H1 (cell line): ENCODE measurements around the gene PCCA. TPM values are rescaled to one million over a fixed set of nuclear protein-coding genes. Genes with fewer than 3 reads are reported as not detected.

Experiments
- CTCF ChIA-PET: fragments of 300-600 bp; sonication (Branson Sonifier 250); formaldehyde crosslinking; loops from one replicate; lab custom pipeline; 2021; ENCODE audit not compliant: partially characterized antibody; lab: Charles Lee
- POLR2A ChIA-PET: fragments of 300-600 bp; sonication (Branson Sonifier 250); formaldehyde crosslinking; loops from one replicate; lab custom pipeline; 2021; ENCODE audit warnings: inconsistent platforms; ENCODE audit not compliant: partially characterized antibody; lab: Charles Lee
- DNase-seq, 2 experiments: peaks; one replicate each; pipeline versions ENCODE4 v3.0.0 to v3.0.0-alpha.2; 2010 to 2022; ENCODE audit warnings: low spot score in 2 of 2, low read depth in 1 of 2, mixed read lengths in 1 of 2
- FAIRE-seq: peaks from 2 replicates; lab custom pipeline; 2011; peaks lifted over from hg19 to GRCh38; lab: Jason Lieb, UNC
- H2AFZ ChIP-seq: 2 replicates; pipeline ENCODE4 v1.8.1; 2012; ENCODE audit warnings: low read length, inconsistent platforms
- H2AK5ac ChIP-seq: 2 replicates; pipeline ENCODE4 v1.6.1; 2013; ENCODE audit warnings: low read depth, low read length
- H2BK120ac ChIP-seq: replicated peaks from 2 replicates; pipeline ENCODE3; 2013; ENCODE audit warnings: low read depth, low read length, inconsistent platforms
- H2BK12ac ChIP-seq: 2 replicates; pipeline ENCODE4 v1.6.1; 2013; ENCODE audit warnings: low read depth, low read length
- H2BK15ac ChIP-seq: 2 replicates; pipeline ENCODE4 v1.6.1; 2013; ENCODE audit warnings: low read length
- H2BK20ac ChIP-seq: 2 replicates; pipeline ENCODE4 v1.6.1; 2013; ENCODE audit warnings: low read length
- H2BK5ac ChIP-seq: 2 replicates; pipeline ENCODE4 v1.6.1; 2013; ENCODE audit warnings: low read depth, low read length
- H3K14ac ChIP-seq: 2 replicates; pipeline ENCODE4 v1.6.1; 2013; ENCODE audit warnings: inconsistent platforms; ENCODE audit not compliant: insufficient read length
- H3K18ac ChIP-seq: 2 replicates; pipeline ENCODE4 v1.6.1; 2013; ENCODE audit warnings: low read length; ENCODE audit errors: extremely low read depth
- H3K23ac ChIP-seq: 2 replicates; pipeline ENCODE4 v1.6.1; 2013; ENCODE audit warnings: inconsistent platforms; ENCODE audit not compliant: insufficient read length
- H3K23me2 ChIP-seq: 2 replicates; pipeline ENCODE4 v1.6.1; 2013; ENCODE audit warnings: low read depth, low read length
- H3K27ac ChIP-seq: 2 replicates; pipeline ENCODE4 v1.6.1; 2011; ENCODE audit warnings: low read depth, low read length, inconsistent platforms
- H3K27me3 ChIP-seq, 4 experiments: replicated peaks in 1 of 4; 1 replicate in 1 of 4; 2 replicates in 3 of 4; pipeline versions ENCODE4 v1.6.1 to v1.8.1; 2011 to 2013; ENCODE audit warnings: low read length in 3 of 4, mild to moderate bottlenecking in 3 of 4, inconsistent platforms in 2 of 4, mixed read lengths in 2 of 4, moderate library complexity in 1 of 4; ENCODE audit not compliant: control insufficient read depth in 3 of 4, insufficient read depth in 3 of 4; ENCODE audit errors: extremely low read depth in 1 of 4
- H3K36me3 ChIP-seq, 4 experiments: 2 replicates each; pipeline versions ENCODE4 v1.6.1 to v1.8.1; 2011 to 2013; ENCODE audit warnings: mild to moderate bottlenecking in 4 of 4, low read length in 3 of 4, moderate library complexity in 2 of 4, control low read depth in 1 of 4, inconsistent platforms in 1 of 4; ENCODE audit not compliant: insufficient read depth in 4 of 4, control insufficient read depth in 2 of 4
- H3K4ac ChIP-seq: replicated peaks from 2 replicates; pipeline ENCODE3; 2013; ENCODE audit warnings: low read length, low read depth, mixed read lengths, inconsistent platforms; ENCODE audit not compliant: insufficient read length
- H3K4me1 ChIP-seq, 4 experiments: replicated peaks in 1 of 4; 1 replicate in 1 of 4; 2 replicates in 3 of 4; pipeline versions ENCODE4 v1.6.1 to v1.8.1; 2011 to 2013; ENCODE audit warnings: low read length in 3 of 4, inconsistent platforms in 2 of 4, mixed read lengths in 1 of 4; ENCODE audit not compliant: insufficient read depth in 4 of 4, control insufficient read depth in 3 of 4
- H3K4me2 ChIP-seq, 2 experiments: 2 replicates each; pipeline versions ENCODE4 v1.6.1 to v1.8.1; 2011 to 2013; ENCODE audit warnings: low read depth in 2 of 2, low read length in 2 of 2, control low read depth in 1 of 2, inconsistent platforms in 1 of 2, mild to moderate bottlenecking in 1 of 2; ENCODE audit not compliant: insufficient read depth in 1 of 2
- H3K4me3 ChIP-seq, 4 experiments: fragments of 200-600, 300-600 bp in 1 of 4; sonication (generic), shearing (Covaris generic), sonication (Bioruptor Twin) in 1 of 4; 2 replicates each; pipeline versions ENCODE4 v1.5.1 to v1.8.1; 2011 to 2016; ENCODE audit warnings: low read length in 4 of 4, low read depth in 3 of 4, control low read depth in 2 of 4, inconsistent platforms in 2 of 4, mild to moderate bottlenecking in 2 of 4, mixed read lengths in 1 of 4, moderate library complexity in 1 of 4; ENCODE audit not compliant: insufficient read depth in 2 of 4; ENCODE audit errors: extremely low read depth in 1 of 4
- H3K56ac ChIP-seq: replicated peaks from 2 replicates; pipeline ENCODE3; 2013; ENCODE audit warnings: low read depth, mild to moderate bottlenecking, mixed read lengths, low read length, inconsistent platforms; ENCODE audit not compliant: insufficient read length
- H3K79me1 ChIP-seq: 2 replicates; pipeline ENCODE4 v1.6.1; 2013; ENCODE audit warnings: low read depth, low read length, control low read depth
- H3K79me2 ChIP-seq, 2 experiments: 2 replicates each; pipeline versions ENCODE4 v1.6.1 to v1.8.1; 2012 to 2013; ENCODE audit warnings: low read length in 2 of 2, mild to moderate bottlenecking in 2 of 2, inconsistent platforms in 1 of 2; ENCODE audit not compliant: insufficient read depth in 2 of 2, control insufficient read depth in 1 of 2
- H3K9ac ChIP-seq, 4 experiments: replicated peaks in 1 of 4; 1 replicate in 1 of 4; 2 replicates in 3 of 4; pipeline versions ENCODE4 v1.6.1 to v1.8.1; 2011 to 2013; ENCODE audit warnings: low read depth in 3 of 4, low read length in 3 of 4, control low read depth in 2 of 4, mild to moderate bottlenecking in 2 of 4, moderate library complexity in 2 of 4, inconsistent platforms in 1 of 4; ENCODE audit errors: extremely low read depth in 1 of 4
- H3K9me3 ChIP-seq, 2 experiments: 2 replicates each; pipeline versions ENCODE4 v1.6.1 to v1.8.1; 2012 to 2013; ENCODE audit warnings: mild to moderate bottlenecking in 2 of 2, moderate library complexity in 2 of 2, control low read depth in 1 of 2, inconsistent platforms in 1 of 2, low read depth in 1 of 2, low read length in 1 of 2, mixed read lengths in 1 of 2; ENCODE audit not compliant: insufficient read depth in 2 of 2
- H4K20me1 ChIP-seq, 2 experiments: replicated peaks in 1 of 2; 2 replicates each; pipeline versions ENCODE3 to v1.8.1; 2011 to 2013; ENCODE audit warnings: inconsistent platforms in 2 of 2, low read length in 2 of 2, mild to moderate bottlenecking in 1 of 2; ENCODE audit not compliant: insufficient read depth in 2 of 2, control insufficient read depth in 1 of 2
- H4K5ac ChIP-seq: 2 replicates; pipeline ENCODE4 v1.6.1; 2013; ENCODE audit warnings: low read length, low read depth, mixed read lengths, inconsistent platforms; ENCODE audit not compliant: insufficient read length
- H4K8ac ChIP-seq: 2 replicates; pipeline ENCODE4 v1.8.0; 2013; ENCODE audit warnings: mild to moderate bottlenecking, moderate library complexity, low read length, inconsistent platforms; ENCODE audit not compliant: insufficient read depth; ENCODE audit errors: extremely low read depth
- H4K91ac ChIP-seq: replicated peaks from 2 replicates; pipeline ENCODE3; 2013; ENCODE audit warnings: low read length, mixed read lengths, inconsistent platforms; ENCODE audit not compliant: insufficient read length
- ASH2L ChIP-seq: fragments of 200-600, 300-600 bp; sonication (generic); IDR thresholded peaks from one replicate; pipeline ENCODE4 v1.7.1; 2017; ENCODE audit warnings: low read length
- BCL11A ChIP-seq, 2 experiments: IDR thresholded peaks; one replicate each; pipeline ENCODE4 v1.6.1; 2011; ENCODE audit warnings: low read depth in 2 of 2, low read length in 2 of 2, mild to moderate bottlenecking in 2 of 2
- CBX5 ChIP-seq: fragments of 300-800, 300-1000 bp; sonication (generic); IDR thresholded peaks from 2 replicates; pipeline ENCODE4 v1.7.1; 2016; ENCODE audit warnings: antibody characterized with exemption, low read length, low read depth
- CHD1 ChIP-seq: IDR thresholded peaks from 2 replicates; pipeline ENCODE4 v1.6.1; 2012; ENCODE audit warnings: low read depth, low read length, improper control_type of control experiment
- EGR1 ChIP-seq: IDR thresholded peaks from 2 replicates; pipeline ENCODE4 v1.6.1; 2011; ENCODE audit warnings: low read depth, low read length, borderline replicate concordance
- EP300 ChIP-seq, 2 experiments: IDR thresholded peaks; 1 replicate in 1 of 2; 2 replicates in 1 of 2; pipeline ENCODE4 v1.6.1; 2011 to 2012; ENCODE audit warnings: low read depth in 2 of 2, low read length in 2 of 2, mild to moderate bottlenecking in 2 of 2, borderline replicate concordance in 1 of 2, inconsistent platforms in 1 of 2, moderate library complexity in 1 of 2
- GTF2F1 ChIP-seq: IDR thresholded peaks from 2 replicates; pipeline ENCODE4 v1.6.1; 2012; ENCODE audit warnings: low read depth, low read length, improper control_type of control experiment, borderline replicate concordance
- KDM4A ChIP-seq: IDR thresholded peaks from one replicate; pipeline ENCODE4 v1.7.1; 2012; ENCODE audit warnings: low read depth, mild to moderate bottlenecking, moderate library complexity, low read length, inconsistent platforms; ENCODE audit not compliant: severe bottlenecking
- KDM5A ChIP-seq: fragments of 200-600 bp; IDR thresholded peaks from 2 replicates; pipeline ENCODE4 v1.7.1; 2012; ENCODE audit warnings: mild to moderate bottlenecking, low read length, inconsistent platforms, mixed read lengths
- POLR2A ChIP-seq, 2 experiments: IDR thresholded peaks; 1 replicate in 1 of 2; 2 replicates in 1 of 2; pipeline ENCODE4 v1.6.1; 2011; ENCODE audit warnings: low read depth in 2 of 2, low read length in 2 of 2, mild to moderate bottlenecking in 2 of 2; ENCODE audit errors: control extremely low read depth in 1 of 2
- RNF2 ChIP-seq: fragments of 200-900, 300-1000 bp; sonication (generic); IDR thresholded peaks from 2 replicates; pipeline ENCODE4 v1.7.1; 2016; ENCODE audit warnings: borderline replicate concordance, low read depth, mild to moderate bottlenecking, antibody characterized with exemption, low read length; ENCODE audit not compliant: poor library complexity, severe bottlenecking; ENCODE audit errors: missing control alignments
- SIRT6 ChIP-seq: IDR thresholded peaks from one replicate; pipeline ENCODE4 v1.7.1; 2012; ENCODE audit warnings: low read length, inconsistent platforms
- SUZ12 ChIP-seq: fragments of 200-600 bp; sonication (generic); IDR thresholded peaks from 2 replicates; pipeline ENCODE4 v1.6.1; 2012; ENCODE audit warnings: mild to moderate bottlenecking, inconsistent platforms, low read length, moderate library complexity, mixed read lengths
- TEAD4 ChIP-seq: IDR thresholded peaks from 2 replicates; pipeline ENCODE4 v1.6.1; 2012; ENCODE audit warnings: low read depth, low read length, inconsistent platforms, mixed read lengths
- WGBS, 2 experiments: shearing (Covaris generic) in 1 of 2; methylation state at CpG; one replicate each; pipeline versions ENCODE4 v1.1.6 to v1.1.7; 2013 to 2015; ENCODE audit warnings: low lambda C conversion rate in 2 of 2, mixed read lengths in 2 of 2, inconsistent platforms in 1 of 2, low coverage in 1 of 2, missing lambda C conversion rate in 1 of 2; ENCODE audit not compliant: insufficient replicate concordance in 2 of 2, insufficient coverage in 1 of 2, insufficient read length in 1 of 2; ENCODE audit errors: extremely low coverage in 1 of 2, missing lambda C conversion rate in 1 of 2; 5-methylcytosine and 5-hydroxymethylcytosine counted together
- polyA plus RNA-seq, 7 experiments: library from polyadenylated mRNA; depleted of rRNA in 3 of 7; stranded (reverse) in 5 of 7; unstranded in 2 of 7; fragments of >200 nt in 5 of 7; fragments of 200-250 nt in 2 of 7; gene quantifications; 1 replicate in 5 of 7; 2 replicates in 1 of 7; 4 replicates in 1 of 7; pipeline versions ENCODE4 v1.2.1 to v1.2.3, GENCODE V29; 2011 to 2013; ENCODE audit warnings: missing spikeins in 2 of 7, mixed read lengths in 2 of 7
- total RNA-seq: library from RNA; stranded (reverse); fragmentation: NEBNext Ultra II Directional; extraction: Animal tissue kit (Norgen Biotek cat#: 25700); gene quantifications from 2 replicates; pipeline ENCODE4 v1.2.1, GENCODE V29; 2021

The PCCA gene
- total and polyA plus RNA-seq, 2 of the 8 experiments (the other 6 are each of a cell fraction or from before 2014, with no cell fraction given): 18.4 to 49.8 TPM

DNA sequence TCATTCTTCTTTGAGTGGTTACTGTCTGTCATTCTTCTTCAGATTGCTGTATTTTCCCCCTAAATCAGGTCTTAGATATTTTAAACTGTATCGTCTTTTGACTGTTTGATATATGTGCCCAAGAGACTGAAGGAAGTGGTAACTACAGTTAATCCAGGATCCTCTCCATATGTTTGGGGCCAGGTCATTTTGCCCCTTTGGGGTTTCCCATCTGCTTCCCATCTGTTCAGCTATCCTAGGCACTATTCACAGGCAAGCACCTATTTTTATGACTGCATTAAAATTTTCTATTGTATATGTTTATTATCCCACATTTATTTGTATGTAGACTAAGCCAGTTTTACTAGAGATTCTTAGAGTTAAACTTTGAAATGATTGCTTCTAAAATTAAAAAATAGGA is 244.2 kb downstream of the PCCA start:
- Histone ChIP-seq H2BK120ac (no peak overlapping the region), H4K8ac (no peak overlapping the region), H3K79me1 (no peaks in the 10 kb centered on the region), H2BK15ac (no peak overlapping the region), H3K18ac (no peak overlapping the region), H3K23ac (no peak overlapping the region), H3K36me3 (peaks cover 0 to 6% (median 0%) of the 10 kb centered on the region in 4 experiments; a peak in 3 of 8 replicates), H3K9ac (no peak overlapping the region), H3K4me3 (no peak overlapping the region), H3K4ac (no peak overlapping the region), H2BK12ac (no peak overlapping the region), H3K14ac (no peak overlapping the region), H2AK5ac (no peak overlapping the region), H3K4me1 (peaks cover 0 to 2% (median under 1%) of the 10 kb centered on the region in 4 experiments; a peak in 4 of 7 replicates), H2BK20ac (no peak overlapping the region), H3K79me2 (no peaks in the 10 kb centered on the region), H3K9me3 (0 out of 4 replicates have a peak, but pooled peaks cover 0 to 2% of the 10 kb centered on the region in 2 experiments), H4K91ac (no peak overlapping the region), H3K27ac (no peak overlapping the region), H2AFZ (no peak overlapping the region), H4K20me1 (no peaks in the 10 kb centered on the region), H4K5ac (no peak overlapping the region), H3K4me2 (no peak overlapping the region), H2BK5ac (no peak overlapping the region), H3K56ac (no peak overlapping the region), H3K23me2 (no peaks in the 10 kb centered on the region), H3K27me3 (no peaks in the 10 kb centered on the region)
- POLR2A ChIA-PET: no interaction called here
- CTCF ChIA-PET: no interaction called here
- FAIRE-seq: no peak
- DNase-seq: no peak
- 94% methylated on average over 1 of the region's 1 CpG; no CpG with 5 or more reads in 1 of the 2 experiments for WGBS, 2 experiments
- TF ChIP-seq KDM4A (no peak), CBX5 (no peak), GTF2F1 (no peak), ASH2L (no peak), RNF2 (no peak), SIRT6 (no peak), BCL11A (IDR thresholded peaks at IDR 0.05; ENCODE audit: low read depth in 2 of 2, low read length in 2 of 2) (no peak), EP300 (IDR thresholded peaks at IDR 0.05; ENCODE audit: borderline replicate concordance in 1 of 2, low read depth in 2 of 2, low read length in 2 of 2) (no peak), POLR2A (IDR thresholded peaks at IDR 0.05; ENCODE audit: control extremely low read depth in 1 of 2, low read depth in 2 of 2, low read length in 2 of 2) (no peak), KDM5A (no peak), SUZ12 (no peak), CHD1 (no peak), TEAD4 (no peak), EGR1 (no peak)
